DOHH2 (cell line): ENCODE data around the gene MRTFA.
A peak's percentile ranks its signal among the peaks of the same experiment; 100 is the strongest.
"Not testable (repeated sequence)": the region's sequence is repeated elsewhere in the genome, so short reads cannot be mapped to it uniquely, and the experiment has no call there.

Experiments used
- H3F3A ChIP-seq: fragments of 200-600 bp; sonication (generic), shearing (Covaris generic); 2 replicates; pipeline ENCODE4 v1.6.0; 2016; ENCODE audit warnings: antibody characterized with exemption, mild to moderate bottlenecking; ENCODE audit not compliant: control insufficient read depth, insufficient read depth
- H3K27ac ChIP-seq: fragments of 200-600 bp; sonication (generic); 2 replicates; pipeline ENCODE4 v1.5.1; 2014; ENCODE audit warnings: low read depth, mild to moderate bottlenecking, low read length, moderate library complexity
- H3K27me3 ChIP-seq: fragments of 200-600 bp; sonication (generic); 2 replicates; pipeline ENCODE4 v1.6.1; 2014; ENCODE audit warnings: mild to moderate bottlenecking, low read length, mixed read lengths; ENCODE audit not compliant: control insufficient read depth
- H3K36me3 ChIP-seq: fragments of 200-600 bp; sonication (generic); 2 replicates; pipeline ENCODE4 v1.6.1; 2014; ENCODE audit warnings: mild to moderate bottlenecking, low read length, moderate library complexity, mixed read lengths; ENCODE audit not compliant: control insufficient read depth
- H3K4me1 ChIP-seq: fragments of 200-600 bp; sonication (generic); 2 replicates; pipeline ENCODE4 v1.6.1; 2014; ENCODE audit warnings: mild to moderate bottlenecking, low read length, mixed read lengths; ENCODE audit not compliant: control insufficient read depth
- H3K4me2 ChIP-seq: fragments of 200-600 bp; sonication (generic); 2 replicates; pipeline ENCODE4 v1.6.0; 2014; ENCODE audit warnings: mild to moderate bottlenecking, low read length, moderate library complexity
- H3K4me3 ChIP-seq: fragments of 200-600 bp; sonication (generic); 2 replicates; pipeline ENCODE4 v1.5.1; 2014; ENCODE audit warnings: mild to moderate bottlenecking, low read length, mixed read lengths
- H3K79me2 ChIP-seq: fragments of 200-600 bp; sonication (generic); 2 replicates; pipeline ENCODE4 v1.6.1; 2014; ENCODE audit warnings: mild to moderate bottlenecking, low read length, mixed read lengths; ENCODE audit not compliant: control insufficient read depth
- H3K9me2 ChIP-seq: fragments of 200-600 bp; sonication (generic); replicated peaks from 2 replicates; pipeline ENCODE4 v1.6.1; 2014; ENCODE audit warnings: mild to moderate bottlenecking, low read length, mixed read lengths; ENCODE audit not compliant: control insufficient read depth
- H3K9me3 ChIP-seq: fragments of 200-600 bp; sonication (generic); 2 replicates; pipeline ENCODE4 v1.6.1; 2014; ENCODE audit warnings: antibody characterized with exemption, low read length, mixed read lengths; ENCODE audit not compliant: control insufficient read depth, insufficient read depth
- H4K20me1 ChIP-seq: fragments of 200-600 bp; sonication (generic); 2 replicates; pipeline ENCODE4 v1.6.0; 2014; ENCODE audit warnings: low read depth, mild to moderate bottlenecking, antibody characterized with exemption, low read length, moderate library complexity; ENCODE audit not compliant: control insufficient read depth, insufficient read depth
- CTCF ChIP-seq: fragments of 200-600 bp; sonication (generic); IDR thresholded peaks from one replicate; pipeline ENCODE4 v1.5.1; 2014; ENCODE audit warnings: antibody characterized with exemption, mild to moderate bottlenecking, low read depth, low read length; ENCODE audit not compliant: poor library complexity, severe bottlenecking
- EZH2phosphoT487 ChIP-seq: fragments of 200-600 bp; sonication (generic); IDR thresholded peaks from 2 replicates; pipeline ENCODE4 v1.6.1; 2017; ENCODE audit warnings: borderline replicate concordance, mild to moderate bottlenecking, antibody characterized with exemption, low read length, moderate library complexity, mixed read lengths

Gene MRTFA

DNA sequence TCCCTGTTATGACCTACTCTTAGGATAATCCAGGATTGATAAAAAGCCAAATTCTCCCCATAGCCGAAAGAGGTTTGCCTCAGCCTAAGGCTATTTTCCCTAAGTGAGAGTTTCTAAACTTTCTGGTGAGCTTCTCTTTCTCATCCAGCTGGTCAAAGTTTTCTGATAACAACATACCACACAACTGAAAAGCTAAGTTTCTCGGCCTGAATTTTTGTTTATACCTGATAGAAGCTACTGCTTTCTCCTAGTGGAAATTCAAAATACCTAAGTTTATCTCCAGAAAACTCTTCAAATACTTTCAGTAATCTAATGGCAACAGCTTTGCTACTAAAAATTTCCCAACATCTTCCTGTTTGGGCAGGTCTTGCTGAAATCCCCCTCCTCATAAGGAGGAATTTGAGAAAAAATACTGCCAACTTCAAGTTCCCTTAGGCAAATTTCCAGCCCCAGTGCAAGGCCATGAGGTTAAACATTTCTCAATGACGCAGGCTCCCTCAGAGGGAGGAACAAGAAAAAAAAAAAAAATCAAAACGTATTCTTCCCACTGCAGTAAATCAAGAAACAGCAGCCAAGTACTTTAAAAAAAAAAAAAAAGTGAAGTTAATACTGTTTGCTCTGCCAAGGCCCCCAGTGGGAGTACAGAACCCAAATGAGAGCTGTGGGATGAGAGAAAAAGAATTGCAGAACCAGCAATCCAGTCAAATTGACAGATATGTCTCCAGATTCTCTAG lies 127.0 kb downstream of the MRTFA start:
- H3K4me2 ChIP-seq, result no peak overlapping the region
- no peaks in the 10 kb centered on the region for H3K79me2 ChIP-seq
- 0 out of 2 replicates have a peak, but pooled peaks cover 3% of the 10 kb centered on the region for H4K20me1 ChIP-seq
- H3K4me3 ChIP-seq, result no peak overlapping the region
- H3K27ac ChIP-seq, result no peak overlapping the region
- H3K9me2 ChIP-seq, result no peaks in the 10 kb centered on the region
- H3F3A ChIP-seq, result no peaks in the 10 kb centered on the region
- no peaks in the 10 kb centered on the region for H3K36me3 ChIP-seq
- H3K4me1 ChIP-seq, result peaks cover 32% of the 10 kb centered on the region
- no peaks in the 10 kb centered on the region for H3K9me3 ChIP-seq
- TF ChIP-seq CTCF, result no peak
- TF ChIP-seq EZH2phosphoT487, result no peak
- H3K27me3 ChIP-seq, result no peaks in the 10 kb centered on the region

- H3K79me2 ChIP-seq, H3K36me3 ChIP-seq: not testable (repeated sequence)
Observed at GRCh38 chr22:40508046-40508445, 128.5 kb downstream of the MRTFA start.

GRCh38 chr22:40507491-40507890 lies 129.0 kb downstream of the MRTFA start:
- TF ChIP-seq CTCF (no peak), EZH2phosphoT487 (no peak)
- no peaks in the 10 kb centered on the region for H3K79me2 ChIP-seq
- peak overlapping the region; percentile 40 for H3K4me2 ChIP-seq
- no peaks in the 10 kb centered on the region for H3K36me3 ChIP-seq
- 0 out of 2 replicates have a peak, but pooled peaks cover 2% of the 10 kb centered on the region for H3F3A ChIP-seq
- no peaks in the 10 kb centered on the region for H3K27me3 ChIP-seq
- H3K27ac ChIP-seq, result no peak overlapping the region
- H3K9me3 ChIP-seq, result no peaks in the 10 kb centered on the region; the same call in 1 of the 2 replicates
- H4K20me1 ChIP-seq, result 0 out of 2 replicates have a peak, but pooled peaks cover 5% of the 10 kb centered on the region
- peaks cover 34% of the 10 kb centered on the region for H3K4me1 ChIP-seq
- H3K9me2 ChIP-seq, result no peaks in the 10 kb centered on the region
- H3K4me3 ChIP-seq, result no peak overlapping the region

More at GRCh38 chr22:40508046-40508445, 128.5 kb downstream of the MRTFA start:
- H3K9me2 ChIP-seq, H3K27ac ChIP-seq, H3F3A ChIP-seq, H4K20me1 ChIP-seq, H3K9me3 ChIP-seq, H3K27me3 ChIP-seq, H3K4me3 ChIP-seq: not testable (repeated sequence)
- peaks cover 34% of the 10 kb centered on the region for H3K4me1 ChIP-seq
- peak overlapping the region; percentile 40 for H3K4me2 ChIP-seq

DNA sequence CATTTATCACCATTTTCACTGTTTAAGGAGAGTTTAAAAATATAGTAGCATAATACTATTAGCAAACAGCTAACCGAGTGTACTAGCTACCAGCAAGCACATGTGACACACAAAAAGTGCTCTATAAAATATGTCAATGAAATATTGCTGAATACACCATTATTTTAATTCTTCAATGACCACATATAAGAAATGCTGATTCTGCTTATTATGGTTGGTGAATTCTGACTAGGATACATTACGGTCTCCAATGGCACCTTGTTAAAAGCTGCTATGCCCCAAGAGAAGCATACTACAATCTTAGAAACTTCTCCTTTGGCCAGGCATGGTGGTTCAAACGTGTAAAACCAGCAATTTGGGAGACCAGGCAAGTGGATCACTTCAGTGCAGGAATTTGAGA lies 129.8 kb downstream of the MRTFA start:
- Histone ChIP-seq H3K4me1 (peaks cover 34% of the 10 kb centered on the region), H3K36me3 (no peaks in the 10 kb centered on the region), H3K4me3 (no peak overlapping the region), H3K27ac (no peak overlapping the region), H3F3A (0 out of 2 replicates have a peak, but pooled peaks cover 2% of the 10 kb centered on the region), H3K9me2 (no peaks in the 10 kb centered on the region), H3K9me3 (no peaks in the 10 kb centered on the region; the same call in 1 of the 2 replicates), H3K4me2 (no peak overlapping the region), H3K79me2 (no peaks in the 10 kb centered on the region), H4K20me1 (0 out of 2 replicates have a peak, but pooled peaks cover 5% of the 10 kb centered on the region), H3K27me3 (no peaks in the 10 kb centered on the region)
- TF ChIP-seq CTCF (no peak), EZH2phosphoT487 (no peak)
